HG03039 (cell line): ENCODE measurements around the gene DNM1.

ENCODE experiments used
- ATAC-seq: cut with Tn5 transposase; IDR thresholded peaks from one replicate; pipeline ENCODE4 v1.9.1; 2021; ENCODE audit warnings: mild to moderate bottlenecking, moderate library complexity; ENCODE audit not compliant: unreplicated experiment

The DNM1 gene

GRCh38 chr9:128249908-128250838 lies 47.0 kb downstream of the DNM1 start:
- peak; percentile 80 for ATAC-seq

GRCh38 chr9:128250839-128251731 lies 47.9 kb downstream of the DNM1 start:
- ATAC-seq, result no peak

GRCh38 chr9:128251732-128252100 lies 48.5 kb downstream of the DNM1 start:
- no peak for ATAC-seq

GRCh38 chr9:128252317-128253139 lies 49.3 kb downstream of the DNM1 start:
- no peak for ATAC-seq

- ATAC-seq, result no peak
These were observed 50.2 kb downstream of the DNM1 start for GRCh38 chr9:128253140-128253990.

- ATAC-seq, result no peak
These were observed 50.8 kb downstream of the DNM1 start for GRCh38 chr9:128253991-128254346.

GRCh38 chr9:128254362-128254761 lies 51.2 kb downstream of the DNM1 start:
- ATAC-seq, result no peak

- no peak for ATAC-seq
These were observed 51.9 kb downstream of the DNM1 start for GRCh38 chr9:128254855-128255759.

- ATAC-seq, result no peak
These were observed 54.1 kb downstream of the DNM1 start for GRCh38 chr9:128257086-128257825.

GRCh38 chr9:128257907-128258306 lies 54.7 kb downstream of the DNM1 start:
- ATAC-seq, result no peak

GRCh38 chr9:128258326-128258725 lies 55.1 kb downstream of the DNM1 start:
- ATAC-seq, result no peak

- ATAC-seq, result no peak
These were observed 56.0 kb downstream of the DNM1 start for GRCh38 chr9:128259156-128259555.

GRCh38 chr9:128260340-128260739 lies 57.2 kb downstream of the DNM1 start:
- ATAC-seq, result no peak

- no peak for ATAC-seq
These were observed 59.5 kb downstream of the DNM1 start for GRCh38 chr9:128262687-128263086.

- ATAC-seq, result no peak
These were observed 62.2 kb downstream of the DNM1 start for GRCh38 chr9:128265348-128265847.

GRCh38 chr9:128266868-128267590 lies 63.9 kb downstream of the DNM1 start:
- ATAC-seq, result no peak

- ATAC-seq, result no peak
These were observed 67.9 kb downstream of the DNM1 start for GRCh38 chr9:128271112-128271511.
